ENCODE measurements around the gene MRPL32.

The MRPL32 gene

GRCh38 chr7:42967391-42967790 is 35.2 kb downstream of the MRPL32 start:
- no peak for DNase-seq

- peak; percentile 100 for DNase-seq
Measured at GRCh38 chr7:42972699-42973500, 40.7 kb downstream of the MRPL32 start.

GRCh38 chr7:42976371-42976770 is 44.2 kb downstream of the MRPL32 start:
- DNase-seq: no peak

GRCh38 chr7:42978496-42978895 is 46.3 kb downstream of the MRPL32 start:
- no peak for DNase-seq

GRCh38 chr7:42980084-42980483 is 47.9 kb downstream of the MRPL32 start:
- DNase-seq: no peak

- DNase-seq: no peak
Measured at GRCh38 chr7:42980514-42980913, 48.3 kb downstream of the MRPL32 start.

- no peak for DNase-seq
Measured at GRCh38 chr7:42981601-42982000, 49.4 kb downstream of the MRPL32 start.

- DNase-seq: no peak
Measured at GRCh38 chr7:42982604-42983115, 50.5 kb downstream of the MRPL32 start.

- DNase-seq: no peak
Measured at GRCh38 chr7:42984137-42984536, 52.0 kb downstream of the MRPL32 start.

GRCh38 chr7:42986213-42986612 is 54.0 kb downstream of the MRPL32 start:
- DNase-seq: no peak

GRCh38 chr7:42986781-42987248 is 54.6 kb downstream of the MRPL32 start:
- no peak for DNase-seq

All from fibroblast of skin of right biceps (primary cell).